ENCODE results near the gene CYTL1.
"Not testable (repeated sequence)": the region's sequence is repeated elsewhere in the genome, so short reads cannot be mapped to it uniquely, and the experiment has no call there.

The CYTL1 gene

DNA sequence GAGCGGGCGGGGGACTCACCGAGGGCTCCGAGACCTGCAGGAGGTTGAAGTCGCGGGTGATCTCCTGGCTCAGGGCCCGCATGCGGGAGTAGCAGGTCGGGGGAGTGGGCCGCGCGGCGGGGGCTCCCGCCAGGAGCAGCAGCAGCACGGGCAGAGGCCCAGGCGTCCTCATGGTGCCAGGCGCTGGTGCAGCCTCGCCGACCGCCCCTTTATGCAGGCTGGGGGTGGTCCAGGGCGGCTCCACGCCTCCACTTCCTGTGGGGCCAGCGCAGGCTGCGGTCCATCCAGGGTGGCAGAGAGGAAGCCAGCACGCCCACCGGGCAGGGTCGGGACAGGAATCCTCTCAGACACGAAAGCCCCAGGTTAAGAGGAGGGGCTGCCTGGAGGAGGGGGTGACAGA lies at the start of gene CYTL1:
Gene CYTL1 (minus strand): TSS at position 185 of the 400 bp plus-strand sequence. CDS start 13 bp downstream, at position 172.
- DNase-seq, result peak in 1 of 56 donors; percentile 8

DNA sequence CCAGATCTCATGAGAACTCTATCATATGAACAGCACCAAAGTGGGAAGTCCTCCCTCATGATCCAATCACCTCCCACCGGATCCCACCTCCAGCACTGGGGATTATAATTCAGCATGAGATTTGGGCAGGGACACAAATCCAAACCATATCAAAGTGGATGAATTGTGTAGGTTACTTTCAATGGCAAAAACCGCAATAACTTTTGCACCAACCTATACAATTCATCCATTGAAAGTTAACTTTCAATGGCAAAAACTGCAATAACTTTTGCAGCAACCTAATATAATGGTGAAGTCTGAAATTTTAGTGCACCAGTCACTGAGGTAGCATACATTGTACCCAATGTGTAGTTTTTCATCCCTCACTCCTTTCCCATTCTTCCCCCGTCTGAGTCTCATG lies 48.6 kb upstream of the CYTL1 start:
- DNase-seq, result no peak

DNA sequence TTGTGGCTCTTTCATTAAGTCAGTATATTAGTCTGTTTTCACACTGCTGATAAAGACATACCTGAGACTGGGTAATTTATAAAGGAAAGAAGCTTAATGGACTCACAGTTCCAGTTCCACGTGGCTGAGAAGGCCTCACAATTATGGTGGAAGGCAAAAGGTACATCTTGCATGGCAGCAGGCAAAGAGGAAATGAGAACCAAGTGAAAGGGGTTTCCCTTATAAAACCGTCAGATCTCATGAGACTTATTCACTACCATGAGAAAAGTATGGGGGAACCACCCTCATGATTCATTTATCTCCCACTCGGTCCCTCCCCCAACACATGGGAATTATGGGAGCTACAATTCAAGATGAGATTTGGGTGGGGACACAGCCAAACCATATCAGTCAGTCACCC lies 47.7 kb upstream of the CYTL1 start:
- DNase-seq, result not testable (repeated sequence)

GRCh38 chr4:5066101-5066500 lies 46.8 kb upstream of the CYTL1 start:
- DNase-seq, result no peak

- DNase-seq, result no peak
Measured at GRCh38 chr4:5055411-5055810, 36.2 kb upstream of the CYTL1 start.

GRCh38 chr4:5054532-5054931 lies 35.3 kb upstream of the CYTL1 start:
- DNase-seq, result no peak

- DNase-seq, result no peak
Measured at GRCh38 chr4:5052726-5053425, 33.6 kb upstream of the CYTL1 start.

- DNase-seq, result no peak
Measured at GRCh38 chr4:5052204-5052702, 33.0 kb upstream of the CYTL1 start.

DNA sequence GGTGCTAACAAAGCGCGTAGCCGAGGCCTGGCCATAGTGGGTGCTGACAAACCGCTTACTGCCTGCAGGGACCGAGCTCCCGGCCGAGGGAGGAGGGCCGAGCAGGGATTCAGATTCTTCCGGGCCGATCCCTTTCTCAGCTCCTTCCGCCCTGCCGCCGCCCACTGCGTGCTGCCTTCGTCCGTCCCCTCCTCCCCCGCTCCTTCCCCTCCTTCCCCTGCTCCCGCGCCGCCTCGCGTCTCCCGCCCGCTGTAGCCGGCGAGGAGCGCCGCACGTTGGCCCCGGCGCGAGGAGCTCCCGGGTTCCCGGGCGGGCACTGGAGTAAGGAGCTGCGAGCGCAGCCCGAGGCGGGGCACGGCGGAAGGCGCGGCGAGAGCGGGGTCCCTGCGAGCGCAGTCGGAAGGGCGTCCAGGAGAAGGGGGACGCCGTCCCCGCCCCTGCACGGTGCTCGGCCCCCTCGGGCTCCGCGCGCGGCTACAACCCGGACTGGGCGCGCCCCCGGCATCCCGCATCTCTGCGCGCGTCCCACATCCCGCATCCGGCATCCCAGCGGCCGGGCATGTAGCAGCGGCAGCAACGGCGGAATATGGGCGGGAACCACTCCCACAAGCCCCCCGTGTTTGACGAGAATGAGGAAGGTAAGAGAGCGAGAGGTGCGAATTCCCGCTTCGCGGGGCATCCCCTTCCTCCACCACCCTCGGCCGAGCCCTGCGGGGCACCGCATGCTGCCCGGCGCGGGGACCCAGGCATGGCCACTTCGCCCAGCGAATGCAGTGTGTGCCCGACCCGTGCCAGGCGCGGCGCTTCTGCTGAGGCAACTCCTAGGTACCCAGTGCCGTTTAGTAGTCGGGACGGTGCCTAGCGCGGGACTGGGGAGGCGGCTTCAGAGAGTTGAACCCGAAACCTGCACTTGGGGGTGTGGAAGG lies 32.3 kb upstream of the CYTL1 start, which contains the start of gene STK32B:
Gene STK32B (plus strand): TSS at position 203 of the 926 bp plus-strand sequence.
- DNase-seq, result peak in 11 of 56 donors; percentile 8 to 43 (median 17)

GRCh38 chr4:5050520-5051277 lies 31.4 kb upstream of the CYTL1 start:
- peak in 48 of 56 donors; percentile 14 to 86 (median 47) for DNase-seq

DNA sequence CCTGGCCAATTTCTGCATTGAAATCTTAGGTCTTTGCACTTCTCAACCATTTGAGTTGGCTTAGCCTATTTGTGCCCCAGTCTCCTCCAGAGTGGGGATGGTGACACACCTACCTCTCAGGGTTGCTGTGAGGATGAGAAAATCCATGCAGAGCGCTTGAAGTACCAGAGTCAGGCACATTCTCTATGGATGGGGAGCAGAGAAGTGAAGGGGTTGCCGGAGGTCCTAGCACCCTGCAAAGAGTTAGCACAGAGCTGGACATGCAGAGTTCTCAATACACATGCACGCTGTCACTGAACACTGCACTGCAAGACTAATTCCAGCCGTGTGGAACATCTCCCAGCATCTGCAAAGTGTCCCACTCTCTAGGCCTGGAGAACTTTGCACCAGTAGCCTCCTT lies 29.5 kb upstream of the CYTL1 start:
- no peak for DNase-seq

DNA sequence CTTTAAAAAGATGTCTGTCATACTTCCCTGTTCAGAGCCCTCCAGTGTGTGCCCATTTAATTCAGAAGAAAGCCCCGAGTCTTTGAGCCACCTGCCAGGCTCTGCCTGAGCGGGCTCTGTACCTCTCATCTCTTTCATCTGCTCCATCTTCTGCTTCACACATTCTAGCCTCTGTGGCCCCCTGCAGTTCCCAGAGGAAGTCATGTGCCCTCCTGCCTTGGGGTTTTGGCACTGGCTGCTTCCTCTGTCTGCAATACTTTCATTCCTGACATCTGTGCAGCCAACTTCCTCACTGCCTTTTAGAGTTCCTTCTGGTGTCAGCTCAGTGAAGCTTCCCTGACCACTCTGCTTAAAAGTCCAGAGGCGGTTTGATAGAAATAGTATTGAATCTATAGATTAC lies 25.8 kb upstream of the CYTL1 start:
- peak in 6 of 56 donors; percentile 20 to 49 (median 24) for DNase-seq

- DNase-seq, result no peak
Measured at GRCh38 chr4:5044341-5044740, 25.1 kb upstream of the CYTL1 start.

DNA sequence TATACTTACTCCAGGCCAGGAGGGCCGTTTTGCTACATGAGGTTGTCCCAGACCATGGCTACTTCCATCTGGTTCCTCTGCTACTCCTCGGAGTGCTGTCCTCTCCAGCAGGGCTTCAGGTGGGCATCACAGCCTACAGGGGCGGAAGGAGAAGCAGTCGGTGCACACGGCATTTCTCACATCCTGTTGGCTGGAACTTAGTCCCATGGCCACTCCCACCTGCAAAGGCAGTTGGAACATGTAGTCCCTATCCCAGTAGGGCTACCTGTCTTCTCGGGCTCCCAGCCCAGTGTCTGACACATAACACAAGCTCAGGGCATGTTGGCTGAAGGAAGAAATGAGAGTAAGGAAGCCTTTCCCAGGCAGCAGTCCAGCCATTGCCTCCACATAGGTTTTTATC lies 24.3 kb upstream of the CYTL1 start:
- no peak for DNase-seq

GRCh38 chr4:5041699-5042098 lies 22.4 kb upstream of the CYTL1 start:
- DNase-seq, result no peak

DNA sequence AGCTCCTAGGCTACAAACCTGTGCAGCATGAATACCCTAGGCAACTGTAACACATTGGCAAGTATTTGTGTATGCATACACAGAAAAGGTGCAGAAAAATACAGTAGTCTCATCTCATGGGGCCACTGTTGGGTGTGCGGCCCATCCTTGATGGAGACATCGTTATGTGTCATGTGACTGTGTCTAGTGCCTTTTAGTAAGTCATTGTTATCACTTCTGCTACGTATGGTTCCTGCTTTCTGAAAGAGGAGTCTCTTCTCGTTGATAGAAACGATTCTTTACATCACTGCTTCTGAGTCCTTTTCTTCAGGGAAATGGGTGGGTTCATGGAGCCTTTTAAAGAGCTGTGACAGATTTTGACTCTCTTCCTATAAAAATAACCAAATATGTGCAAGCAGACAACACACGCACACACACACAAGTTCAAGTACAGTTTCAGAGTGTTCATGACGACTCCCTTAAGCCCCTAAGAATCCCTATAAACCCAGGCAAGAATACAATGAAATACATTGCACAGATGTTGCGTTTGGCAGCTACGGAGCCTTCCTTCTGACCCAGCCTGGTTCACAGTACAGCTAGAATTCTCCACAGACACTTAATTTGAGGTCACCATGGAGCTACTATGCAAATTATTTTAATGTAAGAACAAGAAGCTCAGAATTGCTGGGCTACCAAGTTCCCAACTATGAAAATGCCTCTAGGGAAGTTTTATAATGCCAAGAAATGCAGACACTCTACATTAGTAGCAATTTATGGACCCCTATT lies 21.8 kb upstream of the CYTL1 start:
- no peak for DNase-seq

DNA sequence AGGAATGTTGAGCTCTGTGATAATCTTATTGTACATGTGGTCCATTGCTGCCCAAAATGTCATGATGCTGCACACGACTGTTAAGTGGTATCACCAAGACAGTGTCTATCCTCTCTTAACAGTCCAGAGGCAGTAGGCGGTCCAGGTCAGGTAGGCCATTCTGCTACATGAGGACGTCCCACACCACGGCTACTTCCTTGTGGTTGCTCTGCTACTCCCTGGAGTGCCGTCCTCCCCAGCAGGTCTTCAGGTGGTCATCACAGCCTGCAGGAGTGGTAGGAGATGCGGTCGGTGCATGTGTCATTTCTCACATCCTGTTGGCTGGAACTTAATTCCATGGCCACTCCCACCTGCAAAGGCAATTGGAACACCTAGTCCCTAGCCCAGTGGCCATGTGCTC lies 20.5 kb upstream of the CYTL1 start:
- DNase-seq, result no peak

DNA sequence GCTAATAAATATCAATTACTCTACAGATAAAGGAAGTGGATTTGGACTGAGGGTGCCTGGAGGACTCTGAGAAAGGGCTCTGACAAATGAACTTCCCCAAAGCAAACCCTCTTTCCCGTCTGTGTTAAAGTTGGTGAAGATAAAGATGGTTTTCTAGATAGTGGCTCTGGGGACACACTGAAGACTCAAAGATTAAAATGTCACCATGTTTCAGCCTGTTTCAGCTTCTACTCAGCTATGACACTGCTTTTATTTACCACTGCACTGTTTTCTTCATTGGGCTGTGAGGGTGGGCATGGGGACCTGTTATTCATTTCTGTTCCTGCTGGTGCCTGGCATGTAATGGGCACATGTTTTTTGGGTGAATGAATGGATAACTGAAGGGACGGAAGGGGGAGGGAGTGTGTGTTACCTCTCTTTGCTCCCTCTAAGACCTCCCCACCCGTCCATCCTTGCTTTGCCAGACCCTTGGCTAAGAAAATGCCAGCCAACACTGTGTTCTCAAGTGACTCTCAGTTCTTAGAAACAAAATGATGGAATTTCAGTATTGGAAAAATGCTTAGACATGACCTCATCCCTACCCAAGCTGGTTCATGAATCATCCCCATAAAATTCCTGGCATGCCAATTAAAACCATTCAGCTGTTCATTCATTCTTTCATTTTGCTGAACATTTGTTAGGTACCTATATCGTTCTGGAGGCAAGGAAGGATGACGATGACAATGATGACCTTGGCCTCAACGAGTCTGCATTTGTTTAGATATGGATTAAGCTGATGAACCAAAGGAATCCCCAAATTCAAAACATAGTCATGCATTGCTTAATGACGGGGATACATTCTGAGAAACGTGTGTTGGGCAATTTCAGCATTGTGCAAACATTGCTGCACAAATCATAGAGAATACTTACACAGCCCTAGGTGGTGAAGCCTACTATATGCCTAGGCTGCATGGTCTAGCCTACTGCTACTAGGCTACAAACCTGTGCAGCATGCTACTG lies 18.6 kb upstream of the CYTL1 start:
- DNase-seq, result no peak

DNA sequence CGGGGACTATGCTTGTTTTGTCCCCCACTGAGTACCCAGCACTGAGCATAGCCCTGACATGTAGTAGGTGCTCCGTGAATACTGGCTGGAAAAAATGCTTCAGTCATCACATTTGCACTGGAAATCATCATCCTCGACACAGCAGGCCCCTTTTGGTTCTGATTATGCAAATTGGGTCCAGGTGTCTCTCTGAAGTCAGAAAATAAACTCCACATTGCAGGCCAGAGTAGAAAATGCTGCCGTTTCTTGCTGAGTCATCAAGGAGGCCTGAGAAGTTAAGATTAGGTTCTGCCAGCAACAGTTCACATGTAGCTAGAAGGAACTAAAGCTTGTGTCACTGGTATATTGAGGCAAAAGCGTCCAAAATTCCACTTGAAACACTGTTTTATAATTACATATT lies 17.0 kb upstream of the CYTL1 start:
- no peak for DNase-seq

Data from amygdala (tissue), 56 donors.